ENCODE data around the gene RPGRIP1. TPM values are rescaled to one million over a fixed set of nuclear protein-coding genes. Genes with fewer than 3 reads are reported as not detected.
A peak's percentile ranks its signal among the peaks of the same experiment; 100 is the strongest.

The RPGRIP1 gene
- polyA plus RNA-seq: 0.49 TPM
- long read RNA-seq, donor 1, partial matches to known transcripts: 26 of 33 reads
- long read RNA-seq, donor 1, other reads (novel, unspliced or antisense): 7 of 33 reads
- long read RNA-seq, donor 2: 0 reads
- long read RNA-seq, donor 3: 0 reads
- long read RNA-seq, donor 4: 0 reads
- long read RNA-seq, donor 5, partial matches to known transcripts: 22 of 22 reads
- long read RNA-seq, donor 5, other reads (novel, unspliced or antisense): 0 of 22 reads
- long read RNA-seq, donor 6, partial matches to known transcripts: 80 of 86 reads
- long read RNA-seq, donor 6, other reads (novel, unspliced or antisense): 6 of 86 reads
- long read RNA-seq, donor 7, partial matches to known transcripts: 27 of 32 reads
- long read RNA-seq, donor 7, other reads (novel, unspliced or antisense): 5 of 32 reads
- long read RNA-seq, donor 8: 0 reads
- long read RNA-seq, donor 9: 0 reads
- long read RNA-seq, donor 10, partial matches to known transcripts: 51 of 60 reads
- long read RNA-seq, donor 10, other reads (novel, unspliced or antisense): 9 of 60 reads
- long read RNA-seq, donor 11: 0 reads

DNA sequence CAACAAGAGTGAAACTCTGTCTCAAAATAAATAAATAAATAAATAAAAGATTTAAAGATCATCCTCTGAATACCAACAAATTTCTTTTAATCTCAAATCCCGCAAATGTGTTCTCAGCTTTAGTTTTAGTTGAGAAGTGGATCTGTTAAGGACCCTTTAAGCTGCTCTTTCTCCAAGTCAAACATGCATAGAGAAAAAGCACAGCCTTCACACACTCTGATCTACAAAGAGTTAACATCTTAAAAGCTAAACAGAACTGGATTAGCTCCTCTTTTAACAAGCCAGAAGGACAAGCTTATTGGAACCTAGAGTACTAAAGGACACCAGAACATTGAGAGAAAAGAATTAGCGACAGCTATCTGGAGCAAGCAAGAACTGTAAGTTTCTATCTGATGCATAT is at the start of gene RPGRIP1:
RPGRIP1 (plus strand) TSS at position 301 of the 400 bp plus-strand sequence. CDS start 7,894 bp downstream, outside the sequence.
- Histone ChIP-seq H3K27ac (ENCODE audit: low read length) (no peak within 1 kb of the TSS), H3K9me3 (ENCODE audit: control insufficient read depth, low read depth, low read length) (no peaks in the 10 kb centered on the region), H3K4me3 (ENCODE audit: low read length) (no peak within 1 kb of the TSS), H3K36me3 (ENCODE audit: control insufficient read depth, insufficient read depth, low read length) (no peaks in the 10 kb centered on the region), H3K4me1 (ENCODE audit: control insufficient read depth, insufficient read depth, low read length) (no peaks in the 10 kb centered on the region), H3K27me3 (ENCODE audit: control insufficient read depth, insufficient read depth, low read length) (no peaks in the 10 kb centered on the region)
- 89% methylated on average over 1 of the region's 2 CpGs for WGBS (ENCODE audit: insufficient coverage, low lambda C conversion rate)
- DNase-seq: no peak

DNA sequence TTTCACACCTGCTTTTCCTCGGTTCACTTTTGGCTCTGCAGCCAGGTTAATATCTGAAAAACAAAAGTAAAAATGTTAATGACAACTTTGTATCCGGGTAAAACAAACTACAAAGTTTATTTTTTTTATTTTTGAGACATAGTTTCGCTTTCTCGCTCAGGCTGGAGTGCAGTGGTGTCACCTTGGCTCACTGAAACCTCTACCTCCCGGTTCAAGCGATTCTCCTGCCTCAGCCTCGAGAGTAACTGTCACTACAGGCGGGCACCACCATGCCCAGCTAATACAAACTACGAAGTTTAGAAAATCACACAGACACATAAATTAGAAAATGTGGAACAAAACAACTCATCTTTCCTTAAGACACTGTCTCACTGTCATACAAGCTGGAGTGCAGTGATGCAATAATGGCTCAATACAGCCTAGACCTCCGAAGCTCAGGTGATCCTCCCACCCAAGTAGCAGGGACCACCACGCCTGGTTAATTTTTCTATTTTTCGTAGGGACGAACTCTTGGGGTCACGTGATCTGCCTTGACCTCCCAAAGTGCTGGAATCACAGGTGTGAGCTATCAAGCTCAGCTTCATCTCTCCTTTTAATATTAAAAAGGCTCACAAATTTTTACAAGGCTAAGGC is 48.7 kb upstream of the RPGRIP1 start:
- no peak for DNase-seq
- Histone ChIP-seq H3K4me1 (ENCODE audit: control insufficient read depth, insufficient read depth, low read length) (no peaks in the 10 kb centered on the region), H3K27ac (ENCODE audit: low read length) (no peak overlapping the region), H3K4me3 (ENCODE audit: low read length) (no peak overlapping the region), H3K9me3 (ENCODE audit: control insufficient read depth, low read depth, low read length) (no peaks in the 10 kb centered on the region), H3K27me3 (ENCODE audit: control insufficient read depth, insufficient read depth, low read length) (no peaks in the 10 kb centered on the region), H3K36me3 (ENCODE audit: control insufficient read depth, insufficient read depth, low read length) (peaks cover 71% of the 10 kb centered on the region)
- WGBS (ENCODE audit: insufficient coverage, low lambda C conversion rate): 97% methylated on average over 4 of the region's 14 CpGs

DNA sequence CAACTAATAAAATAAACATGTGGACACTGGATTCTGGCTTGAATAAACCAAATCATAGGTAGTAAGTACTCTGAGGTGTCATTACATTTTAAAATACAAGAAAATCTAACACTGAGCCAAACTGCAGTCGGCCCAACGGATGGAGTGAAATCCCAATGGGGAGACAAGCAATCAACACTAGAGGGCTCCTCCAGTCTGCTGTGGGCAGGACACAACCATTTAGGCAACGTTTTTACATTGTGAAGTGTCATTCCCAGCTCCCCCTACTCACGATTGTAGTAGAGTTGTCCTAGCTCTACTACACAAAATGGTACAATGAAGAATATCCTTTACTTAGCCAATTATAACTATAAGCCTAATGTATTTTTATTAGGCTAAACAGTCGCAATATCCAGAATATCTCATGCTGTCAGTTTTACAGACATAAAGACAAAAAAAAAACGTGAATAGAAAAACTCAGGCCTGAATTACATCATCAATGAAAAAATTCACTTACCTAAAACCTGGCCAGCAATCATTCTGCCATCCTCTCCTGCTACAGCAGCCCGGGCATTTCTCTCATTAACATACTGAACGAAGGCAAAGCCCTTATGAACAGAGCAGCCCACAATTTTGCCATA is 46.3 kb upstream of the RPGRIP1 start:
- H3K4me3 ChIP-seq (ENCODE audit: low read length): no peak overlapping the region
- H3K9me3 ChIP-seq (ENCODE audit: control insufficient read depth, low read depth, low read length): no peaks in the 10 kb centered on the region
- no peak for DNase-seq
- no peaks in the 10 kb centered on the region for H3K4me1 ChIP-seq (ENCODE audit: control insufficient read depth, insufficient read depth, low read length)
- peaks cover 61% of the 10 kb centered on the region for H3K36me3 ChIP-seq (ENCODE audit: control insufficient read depth, insufficient read depth, low read length)
- no peak overlapping the region for H3K27ac ChIP-seq (ENCODE audit: low read length)
- no peaks in the 10 kb centered on the region for H3K27me3 ChIP-seq (ENCODE audit: control insufficient read depth, insufficient read depth, low read length)
- no CpG with 5 or more reads among the region's 8 CpGs for WGBS (ENCODE audit: insufficient coverage, low lambda C conversion rate)

DNA sequence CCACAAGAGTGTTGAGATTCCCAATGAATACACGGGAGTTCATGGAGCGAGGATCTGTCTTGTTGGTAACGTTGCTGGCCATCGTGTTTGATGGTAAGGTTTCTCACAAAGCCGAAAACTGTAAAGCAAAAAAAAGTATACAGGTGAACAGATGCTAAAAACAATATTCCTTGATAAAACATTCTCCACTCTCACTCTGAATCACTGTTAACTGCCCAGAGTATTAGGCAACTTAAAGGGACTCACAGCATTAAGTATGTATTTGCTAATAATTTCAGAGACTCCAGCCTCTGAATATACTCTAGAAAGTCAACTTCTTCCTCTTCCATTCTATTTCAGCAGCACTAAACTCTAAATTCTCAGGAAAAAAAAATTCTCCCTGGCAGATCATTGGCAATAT is 45.8 kb upstream of the RPGRIP1 start:
- WGBS (ENCODE audit: insufficient coverage, low lambda C conversion rate): 94% methylated on average over 5 of the region's 5 CpGs
- no peaks in the 10 kb centered on the region for H3K4me1 ChIP-seq (ENCODE audit: control insufficient read depth, insufficient read depth, low read length)

DNA sequence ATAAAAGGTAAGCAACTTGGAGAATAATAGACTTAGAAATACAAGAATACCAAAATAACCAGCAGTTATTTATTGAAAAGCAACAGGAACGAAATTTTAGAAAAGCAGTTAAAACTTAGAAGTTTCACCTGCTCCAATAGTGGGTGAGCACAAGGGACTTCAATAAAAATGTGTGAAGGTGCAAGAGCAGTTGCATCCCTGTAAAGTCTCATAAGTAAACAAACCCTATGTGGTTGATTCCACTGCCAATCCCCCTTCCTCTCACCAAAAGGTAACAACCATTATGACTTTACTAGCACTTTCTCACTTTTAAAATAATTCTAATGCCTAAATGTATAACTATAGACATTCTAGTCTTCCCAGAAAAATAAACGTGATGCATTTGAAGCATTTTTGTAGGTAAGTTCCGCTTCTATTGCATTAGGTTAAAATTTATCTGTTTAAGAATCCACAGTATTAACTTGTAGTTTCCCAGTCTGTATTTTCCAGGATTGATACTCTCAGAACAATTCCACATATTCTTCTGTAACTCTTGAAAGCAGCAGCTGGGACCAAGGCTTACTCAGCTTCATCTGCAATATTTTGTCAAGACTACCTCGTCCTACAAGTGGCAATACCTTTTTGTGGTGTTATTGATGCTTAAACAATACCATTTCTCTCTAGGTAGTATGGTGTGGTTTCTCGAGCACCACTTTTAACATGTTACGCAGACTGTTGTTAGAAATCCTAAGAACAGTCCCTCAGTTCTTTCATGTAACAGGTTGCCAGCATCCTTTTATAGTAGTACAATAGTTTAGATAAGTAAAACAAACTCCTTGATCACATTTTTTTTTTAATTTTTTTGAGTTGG is 42.7 kb upstream of the RPGRIP1 start:
- Histone ChIP-seq H3K36me3 (ENCODE audit: control insufficient read depth, insufficient read depth, low read length) (peaks cover 40% of the 10 kb centered on the region), H3K27ac (ENCODE audit: low read length) (no peak overlapping the region), H3K4me1 (ENCODE audit: control insufficient read depth, insufficient read depth, low read length) (no peaks in the 10 kb centered on the region), H3K27me3 (ENCODE audit: control insufficient read depth, insufficient read depth, low read length) (no peaks in the 10 kb centered on the region), H3K9me3 (ENCODE audit: control insufficient read depth, low read depth, low read length) (no peaks in the 10 kb centered on the region), H3K4me3 (ENCODE audit: low read length) (no peak overlapping the region)
- 95% methylated on average over 3 of the region's 6 CpGs for WGBS (ENCODE audit: insufficient coverage, low lambda C conversion rate)
- DNase-seq: no peak

More for the DNA sequence above, 45.8 kb upstream of the RPGRIP1 start:
- Histone ChIP-seq H3K36me3 (ENCODE audit: control insufficient read depth, insufficient read depth, low read length) (peaks cover 61% of the 10 kb centered on the region), H3K4me3 (ENCODE audit: low read length) (no peak overlapping the region), H3K9me3 (ENCODE audit: control insufficient read depth, low read depth, low read length) (no peaks in the 10 kb centered on the region), H3K27me3 (ENCODE audit: control insufficient read depth, insufficient read depth, low read length) (no peaks in the 10 kb centered on the region), H3K27ac (ENCODE audit: low read length) (no peak overlapping the region)
- DNase-seq: no peak

DNA sequence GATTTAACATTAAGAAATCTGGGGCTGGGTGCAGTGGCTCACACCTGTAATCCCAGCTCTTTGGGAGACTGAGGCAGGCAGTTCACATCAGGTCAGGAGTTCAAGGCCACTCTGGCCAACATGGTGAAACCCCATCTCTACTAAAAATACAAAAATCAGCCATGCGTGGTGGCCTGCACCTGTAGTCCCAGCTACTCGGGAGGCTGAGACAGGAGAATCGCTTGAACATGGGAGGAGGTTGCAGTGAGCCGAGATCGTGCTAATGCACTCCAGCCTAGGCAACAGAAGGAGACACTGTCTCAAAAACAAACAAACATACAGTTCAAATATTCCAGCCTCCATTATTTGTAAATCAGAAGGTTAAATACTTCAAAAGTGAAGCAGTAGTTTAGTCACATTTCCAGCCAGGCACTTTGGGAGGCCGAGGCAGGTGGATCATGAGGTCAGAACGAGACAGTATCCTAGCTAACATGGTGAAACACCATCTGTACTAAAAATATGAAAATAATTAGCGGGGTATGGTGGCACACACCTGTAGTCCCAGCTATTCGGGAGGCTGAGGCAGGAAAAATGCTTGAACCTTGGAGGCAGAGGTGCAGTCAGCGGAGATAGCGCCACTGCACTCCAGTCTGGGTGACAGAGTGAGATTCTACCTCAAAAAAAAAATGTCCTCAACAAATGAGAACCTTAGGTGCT is 40.9 kb upstream of the RPGRIP1 start:
- WGBS (ENCODE audit: insufficient coverage, low lambda C conversion rate): no CpG with 5 or more reads among the region's 11 CpGs
- Histone ChIP-seq H3K36me3 (ENCODE audit: control insufficient read depth, insufficient read depth, low read length) (peaks cover 37% of the 10 kb centered on the region), H3K4me1 (ENCODE audit: control insufficient read depth, insufficient read depth, low read length) (no peaks in the 10 kb centered on the region), H3K27me3 (ENCODE audit: control insufficient read depth, insufficient read depth, low read length) (no peaks in the 10 kb centered on the region), H3K4me3 (ENCODE audit: low read length) (no peak overlapping the region), H3K9me3 (ENCODE audit: control insufficient read depth, low read depth, low read length) (no peaks in the 10 kb centered on the region), H3K27ac (ENCODE audit: low read length) (no peak overlapping the region)
- no peak for DNase-seq

DNA sequence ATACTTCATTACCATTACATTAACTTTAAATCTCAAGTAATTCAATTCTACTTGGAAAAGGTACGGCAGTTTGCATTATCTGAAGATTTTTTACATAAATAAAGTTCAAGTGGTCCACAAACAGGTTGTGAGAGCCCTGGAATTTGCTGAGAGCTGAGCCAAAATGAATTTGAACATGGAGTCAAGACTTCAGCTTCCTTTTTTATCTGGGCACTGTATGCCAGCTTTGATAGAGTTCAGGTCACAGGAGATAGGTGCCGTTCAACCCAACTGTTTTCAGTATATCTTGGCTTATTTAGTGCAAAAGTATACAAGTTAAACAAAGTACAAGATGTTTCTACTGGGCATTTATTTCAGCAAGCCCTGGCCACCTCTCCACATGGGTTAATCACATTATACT is 39.5 kb upstream of the RPGRIP1 start:
- no peak overlapping the region for H3K4me3 ChIP-seq (ENCODE audit: low read length)
- no peaks in the 10 kb centered on the region for H3K27me3 ChIP-seq (ENCODE audit: control insufficient read depth, insufficient read depth, low read length)
- DNase-seq: no peak
- H3K36me3 ChIP-seq (ENCODE audit: control insufficient read depth, insufficient read depth, low read length): peaks cover 47% of the 10 kb centered on the region
- no peaks in the 10 kb centered on the region for H3K9me3 ChIP-seq (ENCODE audit: control insufficient read depth, low read depth, low read length)
- H3K27ac ChIP-seq (ENCODE audit: low read length): no peak overlapping the region
- no peaks in the 10 kb centered on the region for H3K4me1 ChIP-seq (ENCODE audit: control insufficient read depth, insufficient read depth, low read length)
- WGBS (ENCODE audit: insufficient coverage, low lambda C conversion rate): no CpG with 5 or more reads among the region's 2 CpGs

DNA sequence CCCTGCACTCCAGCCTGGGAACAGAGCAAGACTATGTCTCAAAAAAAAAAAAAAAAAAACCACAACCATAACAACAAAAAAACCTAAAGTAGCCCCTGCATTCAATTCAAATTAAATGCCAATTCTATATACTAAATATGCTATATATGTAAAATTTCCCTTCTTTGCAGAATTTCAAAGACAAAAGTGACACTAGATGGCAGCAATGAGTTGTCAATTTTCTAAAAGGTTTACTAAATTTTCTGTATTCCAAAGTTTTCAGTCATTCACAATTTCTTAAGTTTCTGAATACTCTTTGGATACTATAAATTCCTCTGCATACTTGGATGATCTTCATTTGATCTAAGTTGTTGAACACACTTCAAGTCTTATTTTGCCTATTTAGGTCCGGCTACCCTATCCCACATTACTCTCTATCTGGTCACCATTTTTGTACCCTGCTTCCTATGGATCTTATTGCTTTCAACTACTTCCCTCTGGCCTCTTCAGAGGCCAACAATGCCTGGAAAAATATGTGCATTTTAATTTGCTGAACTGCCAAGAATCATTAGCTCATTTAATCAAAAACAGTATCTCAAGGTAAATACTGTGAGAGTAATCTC is 38.6 kb upstream of the RPGRIP1 start:
- WGBS (ENCODE audit: insufficient coverage, low lambda C conversion rate): 89% methylated on average over 1 of the region's 1 CpG
- no peaks in the 10 kb centered on the region for H3K9me3 ChIP-seq (ENCODE audit: control insufficient read depth, low read depth, low read length)
- no peak overlapping the region for H3K27ac ChIP-seq (ENCODE audit: low read length)
- H3K36me3 ChIP-seq (ENCODE audit: control insufficient read depth, insufficient read depth, low read length): peaks cover 53% of the 10 kb centered on the region
- H3K27me3 ChIP-seq (ENCODE audit: control insufficient read depth, insufficient read depth, low read length): no peaks in the 10 kb centered on the region
- H3K4me3 ChIP-seq (ENCODE audit: low read length): no peak overlapping the region
- H3K4me1 ChIP-seq (ENCODE audit: control insufficient read depth, insufficient read depth, low read length): no peaks in the 10 kb centered on the region
- no peak for DNase-seq

DNA sequence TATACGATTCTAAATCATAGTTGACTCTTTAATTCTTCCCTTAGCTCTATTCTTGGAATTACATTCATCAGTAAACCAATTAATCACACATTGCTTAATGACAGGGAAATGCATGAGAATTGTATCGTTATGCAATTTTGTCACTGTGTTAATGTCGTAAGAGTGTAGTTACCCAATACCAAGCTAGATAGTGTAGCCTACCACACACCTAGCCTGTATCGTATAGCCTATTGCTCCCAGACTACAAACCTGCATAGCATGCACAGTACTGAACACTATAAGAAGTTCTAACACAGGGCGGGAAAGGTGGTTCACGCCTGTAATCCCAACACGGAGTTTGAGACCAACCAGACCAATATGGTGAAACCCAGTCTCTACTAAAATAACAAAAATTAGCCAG is 35.3 kb upstream of the RPGRIP1 start:
- WGBS (ENCODE audit: insufficient coverage, low lambda C conversion rate): 100% methylated on average over 1 of the region's 7 CpGs
- Histone ChIP-seq H3K27ac (ENCODE audit: low read length) (no peak overlapping the region), H3K9me3 (ENCODE audit: control insufficient read depth, low read depth, low read length) (no peaks in the 10 kb centered on the region), H3K4me3 (ENCODE audit: low read length) (no peak overlapping the region), H3K36me3 (ENCODE audit: control insufficient read depth, insufficient read depth, low read length) (peaks cover 48% of the 10 kb centered on the region), H3K4me1 (ENCODE audit: control insufficient read depth, insufficient read depth, low read length) (no peaks in the 10 kb centered on the region), H3K27me3 (ENCODE audit: control insufficient read depth, insufficient read depth, low read length) (no peaks in the 10 kb centered on the region)
- DNase-seq: peak in 1 of 2 donors; percentile 39
